Activated naive CD4-positive, alpha-beta T cell (primary cell): ENCODE data around the gene JAKMIP1.

Experiments
- DNase-seq, 4 experiments: peaks; one replicate each; lab custom pipeline; 2025; lab: John Stamatoyannopoulos, UW

Gene JAKMIP1

GRCh38 chr4:6119507-6120020 lies 80.8 kb downstream of the JAKMIP1 start:
- DNase-seq: no peak

GRCh38 chr4:6118201-6118600 lies 82.1 kb downstream of the JAKMIP1 start:
- no peak for DNase-seq

GRCh38 chr4:6116696-6117285 lies 83.6 kb downstream of the JAKMIP1 start:
- no peak for DNase-seq

GRCh38 chr4:6115746-6116586 lies 84.4 kb downstream of the JAKMIP1 start:
- DNase-seq: no peak

GRCh38 chr4:6115342-6115741 lies 85.0 kb downstream of the JAKMIP1 start:
- no peak for DNase-seq

- no peak for DNase-seq
These were observed 85.7 kb downstream of the JAKMIP1 start for GRCh38 chr4:6114601-6115000.

GRCh38 chr4:6114181-6114580 lies 86.2 kb downstream of the JAKMIP1 start:
- no peak for DNase-seq

GRCh38 chr4:6113641-6114040 lies 86.7 kb downstream of the JAKMIP1 start:
- DNase-seq: no peak

GRCh38 chr4:6112606-6113290 lies 87.6 kb downstream of the JAKMIP1 start:
- no peak for DNase-seq

- no peak for DNase-seq
These were observed 88.9 kb downstream of the JAKMIP1 start for GRCh38 chr4:6111354-6111960.

- DNase-seq: no peak
These were observed 89.5 kb downstream of the JAKMIP1 start for GRCh38 chr4:6110681-6111353.

- no peak for DNase-seq
These were observed 90.3 kb downstream of the JAKMIP1 start for GRCh38 chr4:6109842-6110560.

- DNase-seq: no peak
These were observed 92.5 kb downstream of the JAKMIP1 start for GRCh38 chr4:6107886-6108285.

GRCh38 chr4:6107114-6107791 lies 93.1 kb downstream of the JAKMIP1 start:
- no peak for DNase-seq

- no peak for DNase-seq
These were observed 94.2 kb downstream of the JAKMIP1 start for GRCh38 chr4:6106156-6106555.

GRCh38 chr4:6105311-6105911 lies 94.9 kb downstream of the JAKMIP1 start:
- DNase-seq: no peak

- DNase-seq: no peak
These were observed 95.7 kb downstream of the JAKMIP1 start for GRCh38 chr4:6104541-6105130.

GRCh38 chr4:6097581-6097980 lies 102.8 kb downstream of the JAKMIP1 start:
- no peak for DNase-seq

GRCh38 chr4:6095897-6096296 lies 104.5 kb downstream of the JAKMIP1 start:
- no peak for DNase-seq
